HG02678 (cell line): ENCODE results near the gene NYNRIN.

Experiments used
- ATAC-seq: cut with Tn5 transposase; IDR thresholded peaks from one replicate; pipeline ENCODE4 v1.9.1; 2021; ENCODE audit warnings: mild to moderate bottlenecking, moderate library complexity; ENCODE audit not compliant: unreplicated experiment

The NYNRIN gene

DNA sequence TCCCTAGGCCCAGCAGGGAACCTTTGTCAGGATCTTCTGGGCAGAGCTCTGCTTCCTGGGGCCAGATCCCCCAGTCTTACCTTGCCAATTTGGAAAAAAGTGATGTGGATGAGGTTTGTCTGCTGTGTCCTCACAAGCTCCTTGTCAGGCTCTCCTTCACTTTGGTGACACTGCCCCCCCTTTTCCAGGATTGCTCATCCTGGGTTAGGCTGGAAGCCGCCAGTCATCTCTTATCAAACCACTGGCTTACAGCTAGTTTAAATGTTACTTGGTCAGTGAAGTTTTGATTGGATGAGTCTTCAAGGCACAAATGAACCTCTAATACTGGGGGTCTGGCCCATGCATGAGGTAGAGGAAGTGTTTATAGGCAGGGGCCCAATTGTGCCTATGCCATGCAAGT lies 15.3 kb downstream of the NYNRIN start:
- no peak for ATAC-seq

GRCh38 chr14:24414732-24415420 lies 16.1 kb downstream of the NYNRIN start:
- no peak for ATAC-seq

DNA sequence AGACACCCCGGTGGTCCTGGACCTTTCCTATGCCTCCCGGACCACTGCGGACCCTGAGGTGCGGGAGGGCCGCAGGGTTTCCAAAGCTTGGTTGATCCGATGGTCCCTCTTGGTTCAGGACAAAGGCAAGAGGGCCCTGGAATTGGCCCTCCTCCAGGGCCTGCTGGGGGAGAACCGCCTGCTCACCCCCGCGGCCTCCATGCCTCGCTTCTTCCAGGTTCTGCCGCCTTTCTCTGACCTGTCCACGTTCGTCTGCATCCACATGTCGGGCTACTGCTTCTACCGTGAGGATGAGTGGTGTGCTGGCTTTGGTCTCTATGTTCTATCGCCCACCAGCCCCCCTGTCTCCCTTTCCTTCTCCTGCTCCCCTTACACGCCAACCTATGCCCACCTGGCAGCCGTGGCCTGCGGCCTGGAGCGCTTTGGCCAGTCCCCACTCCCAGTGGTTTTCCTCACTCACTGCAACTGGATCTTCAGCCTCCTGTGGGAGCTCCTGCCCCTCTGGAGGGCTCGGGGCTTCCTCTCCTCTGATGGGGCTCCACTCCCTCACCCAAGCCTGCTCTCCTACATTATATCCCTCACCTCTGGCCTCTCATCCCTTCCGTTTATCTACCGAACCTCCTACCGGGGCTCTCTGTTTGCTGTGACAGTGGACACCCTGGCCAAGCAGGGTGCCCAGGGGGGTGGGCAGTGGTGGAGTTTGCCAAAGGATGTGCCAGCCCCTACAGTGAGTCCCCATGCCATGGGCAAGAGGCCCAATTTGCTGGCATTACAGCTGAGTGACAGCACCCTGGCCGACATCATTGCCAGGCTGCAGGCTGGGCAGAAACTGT lies 16.8 kb downstream of the NYNRIN start:
- no peak for ATAC-seq

DNA sequence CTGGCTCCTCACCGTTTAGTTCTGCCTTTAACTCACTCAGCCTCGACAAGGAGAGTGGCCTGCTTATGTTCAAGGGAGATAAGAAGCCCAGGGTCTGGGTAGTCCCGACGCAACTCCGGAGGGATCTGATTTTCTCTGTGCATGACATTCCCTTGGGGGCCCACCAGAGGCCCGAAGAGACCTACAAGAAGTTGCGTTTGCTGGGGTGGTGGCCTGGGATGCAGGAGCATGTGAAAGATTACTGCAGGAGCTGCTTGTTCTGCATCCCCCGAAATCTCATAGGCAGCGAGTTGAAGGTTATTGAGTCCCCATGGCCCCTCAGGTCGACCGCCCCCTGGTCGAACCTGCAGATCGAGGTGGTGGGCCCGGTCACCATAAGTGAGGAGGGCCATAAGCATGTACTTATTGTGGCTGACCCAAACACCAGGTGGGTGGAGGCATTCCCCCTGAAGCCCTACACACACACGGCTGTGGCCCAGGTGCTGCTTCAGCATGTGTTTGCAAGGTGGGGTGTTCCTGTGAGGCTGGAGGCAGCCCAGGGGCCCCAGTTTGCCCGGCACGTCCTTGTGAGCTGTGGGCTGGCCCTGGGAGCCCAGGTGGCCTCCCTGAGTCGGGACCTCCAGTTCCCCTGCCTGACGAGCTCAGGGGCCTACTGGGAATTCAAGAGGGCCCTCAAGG lies 17.6 kb downstream of the NYNRIN start:
- ATAC-seq = no peak

DNA sequence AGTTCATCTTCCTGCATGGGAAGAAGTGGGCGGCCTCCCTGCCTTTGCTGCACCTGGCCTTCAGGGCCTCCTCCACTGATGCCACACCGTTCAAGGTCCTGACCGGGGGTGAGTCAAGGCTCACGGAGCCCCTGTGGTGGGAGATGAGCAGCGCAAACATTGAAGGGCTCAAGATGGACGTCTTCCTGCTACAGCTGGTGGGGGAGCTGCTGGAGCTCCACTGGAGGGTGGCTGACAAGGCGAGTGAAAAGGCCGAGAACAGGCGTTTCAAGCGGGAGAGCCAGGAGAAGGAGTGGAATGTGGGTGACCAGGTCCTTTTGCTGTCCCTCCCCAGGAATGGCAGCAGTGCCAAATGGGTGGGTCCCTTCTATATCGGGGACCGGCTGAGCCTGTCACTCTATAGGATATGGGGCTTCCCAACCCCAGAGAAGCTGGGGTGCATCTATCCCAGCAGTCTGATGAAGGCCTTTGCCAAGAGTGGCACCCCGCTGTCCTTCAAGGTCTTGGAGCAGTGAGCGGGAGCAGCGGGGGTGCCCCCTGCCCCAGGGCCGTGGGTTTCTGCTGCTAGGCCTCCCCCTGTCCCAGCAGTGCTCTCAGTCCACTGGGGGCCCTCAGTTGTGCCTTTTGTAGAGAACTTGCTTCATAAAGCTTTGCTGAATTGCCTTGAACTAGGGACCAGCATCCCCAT lies 18.3 kb downstream of the NYNRIN start:
- no peak for ATAC-seq

DNA sequence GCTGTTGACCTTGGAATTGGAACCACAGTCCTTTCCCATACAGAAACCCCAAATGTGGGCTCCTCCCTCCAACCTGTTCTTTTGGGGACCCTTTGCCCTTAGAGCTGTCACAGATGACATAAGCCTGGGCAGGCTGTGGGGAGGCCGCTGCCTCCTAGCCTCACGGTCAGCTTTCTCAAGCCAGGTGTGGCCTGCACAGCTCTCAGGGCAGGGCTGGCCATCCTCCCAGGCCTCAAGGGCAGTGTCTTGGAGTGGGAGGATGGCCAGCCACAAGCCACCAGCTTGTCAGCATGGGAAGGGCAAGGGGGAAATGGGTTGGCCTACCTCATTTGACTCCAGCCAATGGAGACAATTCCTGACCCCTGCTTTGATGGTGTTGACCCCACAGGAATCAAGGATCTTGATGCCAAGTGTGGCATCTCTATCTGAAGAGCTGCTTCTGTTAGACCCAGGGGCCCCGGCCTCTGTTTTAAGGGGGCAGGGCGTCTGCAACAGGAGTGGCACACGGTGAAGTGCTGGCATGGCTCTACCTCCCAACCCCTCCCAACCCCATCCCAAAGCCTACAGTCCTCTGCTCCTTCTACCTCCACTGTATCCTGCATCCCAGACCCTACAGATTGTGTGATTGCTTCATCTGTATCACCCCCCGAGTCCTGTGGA lies 19.2 kb downstream of the NYNRIN start:
- no peak for ATAC-seq

DNA sequence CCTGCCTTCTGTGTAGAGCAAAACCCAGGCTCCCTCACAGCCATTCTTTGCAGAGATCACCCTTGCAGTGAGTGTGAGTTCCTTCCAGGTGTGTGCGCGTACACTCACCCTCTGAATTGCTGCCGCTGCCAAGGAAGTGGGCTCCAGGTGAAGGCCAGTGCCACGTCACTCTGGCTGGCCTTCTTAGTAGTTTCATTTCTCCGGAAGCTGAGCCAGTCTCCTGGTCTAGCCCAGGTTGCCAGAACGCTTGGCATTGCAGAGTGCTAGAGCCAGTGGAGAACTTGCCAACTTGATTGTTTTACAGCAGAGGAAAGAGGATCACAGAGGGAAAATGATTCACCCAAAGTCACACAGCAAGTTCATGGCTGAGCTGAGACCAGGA lies 19.7 kb downstream of the NYNRIN start:
- ATAC-seq = no peak

DNA sequence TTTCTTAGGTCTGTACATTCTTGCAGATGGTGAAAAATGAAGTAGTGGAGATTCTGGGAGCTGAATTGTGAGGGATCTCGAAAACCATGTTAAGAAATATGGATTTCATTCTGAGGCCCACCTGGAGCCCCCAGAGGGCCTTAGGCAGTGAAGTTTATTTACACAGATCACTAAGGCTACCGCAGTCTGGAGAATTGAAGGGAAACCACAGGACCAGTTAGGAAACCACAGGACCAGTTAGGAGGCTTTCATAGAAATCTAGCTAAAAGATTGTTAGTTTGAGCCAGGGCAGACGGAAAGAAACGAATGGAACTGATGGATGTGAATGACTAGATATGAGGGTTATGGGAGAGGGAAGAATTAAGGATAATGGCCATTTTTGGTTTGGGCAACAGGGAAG lies 23.5 kb downstream of the NYNRIN start:
- ATAC-seq = peak; percentile 45

- no peak for ATAC-seq
Measured at GRCh38 chr14:24422694-24423601, 24.1 kb downstream of the NYNRIN start.

DNA sequence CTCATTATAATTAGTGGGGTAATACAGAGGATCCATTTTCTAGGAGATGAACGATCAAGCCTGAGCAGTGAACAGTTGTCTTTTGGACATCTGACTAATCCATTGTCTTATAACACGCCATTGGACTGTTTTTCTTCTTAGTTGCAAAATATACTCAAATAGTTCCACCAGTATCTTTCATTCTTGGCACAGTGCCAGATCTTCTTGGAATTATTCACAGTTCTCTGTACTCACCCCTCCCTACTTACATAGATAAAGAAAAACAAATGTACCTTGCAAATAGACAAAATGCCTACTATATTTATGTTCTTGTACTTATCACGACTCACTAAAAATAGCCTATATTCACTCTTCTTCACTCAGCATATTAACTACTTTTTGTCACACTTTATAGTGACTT lies 26.9 kb downstream of the NYNRIN start:
- ATAC-seq = no peak

DNA sequence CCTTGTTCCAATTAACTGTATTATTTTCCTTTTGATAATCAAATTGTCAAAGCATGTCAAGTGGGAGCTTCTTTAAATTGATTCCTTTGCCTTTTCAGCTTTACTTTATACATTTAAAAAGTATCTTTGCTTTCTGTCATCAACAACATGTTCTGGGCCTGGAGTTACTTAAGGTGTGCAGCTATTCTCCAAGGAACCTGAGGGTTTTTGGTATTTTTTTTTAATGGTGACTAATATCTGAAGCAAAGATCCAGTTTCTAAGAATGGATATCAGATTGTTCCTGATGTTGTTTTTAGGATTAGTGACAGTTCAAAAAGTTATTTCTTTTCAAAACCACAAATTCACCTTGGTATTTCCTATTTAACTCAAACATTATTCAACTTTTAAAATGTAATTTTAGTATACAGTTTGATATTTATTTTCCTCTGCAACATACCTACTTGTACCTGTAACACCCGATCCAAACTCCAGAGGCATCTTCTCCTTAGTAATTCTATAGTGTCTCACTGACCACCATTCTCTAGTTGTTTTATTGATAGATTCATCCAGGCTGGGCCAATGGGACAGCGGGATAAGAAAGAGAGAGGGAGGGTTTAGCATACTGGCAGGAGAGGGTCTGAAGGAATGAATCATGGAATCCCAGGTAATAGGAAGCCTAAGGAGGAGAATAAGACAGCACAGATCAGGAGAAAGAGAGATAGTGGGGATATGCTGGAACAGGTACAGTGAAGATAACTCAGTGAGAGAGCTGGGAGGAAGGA lies 27.5 kb downstream of the NYNRIN start:
- ATAC-seq = no peak

GRCh38 chr14:24426912-24427536 lies 28.2 kb downstream of the NYNRIN start:
- ATAC-seq = no peak

- ATAC-seq = no peak
Measured at GRCh38 chr14:24427537-24428508, 29.0 kb downstream of the NYNRIN start.

- ATAC-seq = no peak
Measured at GRCh38 chr14:24428628-24429394, 30.0 kb downstream of the NYNRIN start.

GRCh38 chr14:24429395-24430142 lies 30.8 kb downstream of the NYNRIN start, which contains the start of the genes CBLN3 and KHNYN:
TSS of gene CBLN3 (minus strand) at chr14:24429668. CDS start at chr14:24429054, 614 bp downstream.
TSS of gene KHNYN (plus strand) at chr14:24429954. CDS start at chr14:24430731, 777 bp downstream.
- peak; percentile 85 for ATAC-seq
